Measurements from ENCODE around the gene CEND1.

Gene CEND1

GRCh38 chr11:789943-790342 is at the start of gene CEND1:
Gene CEND1, minus strand, starts transcription at chr11:790090. Its CDS starts 1,514 bp downstream, at chr11:788576.
- Histone ChIP-seq H3K4me3 (no peak within 1 kb of the TSS), H3K9me3 (replicated peaks in 1 of 11) (no peaks in the 10 kb centered on the region), H3K4me2 (peak within 1 kb of the TSS in 9 of 11 experiments; percentile 22 to 64 (median 45); a peak in 13 of 22 replicates), H3K27ac (peak within 1 kb of the TSS in 4 of 11 experiments; percentile 28 to 42 (median 38); a peak in 5 of 22 replicates), H4K20me1 (peaks cover 0 to 83% (median 49%) of the 10 kb centered on the region in 11 experiments; a peak in 14 of 22 replicates), H3K4me1 (peaks cover 12 to 56% (median 43%) of the 10 kb centered on the region in 10 experiments), H3K36me3 (peaks cover 13 to 42% (median 35%) of the 10 kb centered on the region in 11 experiments; a peak in 20 of 22 replicates), H3K9ac (peak within 1 kb of the TSS in 6 of 11 experiments; percentile 9 to 40 (median 28); a peak in 8 of 22 replicates), H3K27me3 (no peaks in the 10 kb centered on the region)
- TF ChIP-seq Cebpa-rat (IDR thresholded peaks at IDR 0.05): no peak

DNA sequence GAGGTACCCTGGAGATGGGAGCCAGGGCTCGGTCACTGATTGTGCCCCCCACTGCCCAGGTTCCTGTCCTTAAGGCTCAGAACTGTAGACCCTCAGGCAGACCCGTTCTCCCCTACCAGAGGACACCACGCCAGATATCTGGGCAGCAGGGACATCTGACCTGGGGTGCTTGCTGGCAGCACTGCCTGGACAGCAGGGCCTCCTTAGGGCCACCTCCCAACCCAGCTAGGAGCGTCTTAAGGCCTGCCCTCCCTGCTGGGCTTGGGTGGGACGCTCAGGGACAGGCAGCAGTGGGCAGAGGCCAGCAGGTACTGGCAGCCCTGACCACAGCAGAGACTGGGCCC is 49.4 kb upstream of the CEND1 start:
- Histone ChIP-seq H3K4me3 (no peak overlapping the region), H3K27me3 (peaks cover 0 to 11% (median 6%) of the 10 kb centered on the region in 11 experiments; a peak in 7 of 22 replicates), H3K27ac (no peak overlapping the region), H3K9ac (peak overlapping the region in 4 of 11 experiments; percentile 13 to 31 (median 27); a peak in 3 of 22 replicates), H3K4me2 (no peak overlapping the region), H3K36me3 (peaks cover 46 to 53% (median 52%) of the 10 kb centered on the region in 11 experiments), H3K9me3 (replicated peaks in 1 of 11) (no peaks in the 10 kb centered on the region), H3K4me1 (peaks cover 36 to 61% (median 42%) of the 10 kb centered on the region in 10 experiments), H4K20me1 (peaks cover 69 to 80% (median 74%) of the 10 kb centered on the region in 11 experiments)
- no peak for TF ChIP-seq Cebpa-rat (IDR thresholded peaks at IDR 0.05)

DNA sequence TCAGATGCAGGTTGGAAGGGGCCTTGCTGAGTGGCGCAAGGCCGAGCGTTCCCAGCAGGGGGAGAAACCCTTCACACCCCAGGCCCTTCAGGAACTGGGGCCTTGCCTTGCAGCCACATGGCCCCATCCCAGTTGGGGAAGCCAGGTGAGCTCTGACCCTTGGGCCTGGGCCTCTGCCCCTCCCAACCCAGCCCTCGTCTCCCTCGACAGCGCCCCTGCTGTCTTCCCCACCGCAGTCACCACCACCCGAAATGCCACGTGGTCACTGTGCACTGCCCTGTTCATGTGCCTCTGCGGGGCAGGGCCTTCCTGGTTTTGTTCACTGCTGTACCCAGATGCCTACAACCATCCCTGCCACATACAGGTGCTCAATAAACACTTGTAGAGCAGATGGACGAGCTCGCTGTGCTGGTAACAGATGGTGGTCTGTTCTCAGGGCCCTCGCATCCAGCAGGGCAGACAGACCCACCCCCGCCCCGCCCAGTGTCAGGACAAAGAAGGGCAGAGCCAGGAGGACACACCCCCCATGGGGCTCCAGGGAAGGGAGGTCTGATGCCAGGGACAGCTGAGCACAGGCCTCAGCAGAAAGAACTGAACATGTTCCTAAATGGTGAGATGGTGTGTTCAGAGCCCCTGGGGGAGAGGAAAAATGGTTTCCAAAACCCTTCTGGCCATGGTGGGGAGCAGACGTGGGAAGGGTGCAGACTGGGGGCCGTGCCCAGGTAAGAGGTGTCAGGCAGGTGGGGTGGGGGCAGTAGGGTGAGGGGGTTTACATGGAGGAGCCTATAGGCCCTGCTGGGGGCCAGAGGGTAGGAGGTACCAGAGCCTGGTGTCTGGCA is 48.8 kb upstream of the CEND1 start:
- Histone ChIP-seq H3K36me3 (peaks cover 46 to 53% (median 52%) of the 10 kb centered on the region in 11 experiments), H3K9ac (peak overlapping the region in 3 of 11 experiments; percentile 13 to 29 (median 25); a peak in 3 of 22 replicates), H3K9me3 (replicated peaks in 1 of 11) (no peaks in the 10 kb centered on the region), H3K4me2 (no peak overlapping the region), H3K27me3 (peaks cover 0 to 16% (median 7%) of the 10 kb centered on the region in 11 experiments; a peak in 7 of 22 replicates), H4K20me1 (peaks cover 74 to 86% (median 80%) of the 10 kb centered on the region in 11 experiments), H3K4me1 (peaks cover 36 to 61% (median 44%) of the 10 kb centered on the region in 10 experiments), H3K27ac (no peak overlapping the region), H3K4me3 (no peak overlapping the region)
- TF ChIP-seq Cebpa-rat (IDR thresholded peaks at IDR 0.05): no peak

GRCh38 chr11:837990-838307 is 48.1 kb upstream of the CEND1 start:
- H4K20me1 ChIP-seq: peaks cover 74 to 91% (median 85%) of the 10 kb centered on the region in 11 experiments
- H3K4me3 ChIP-seq: no peak overlapping the region
- peaks cover 35 to 60% (median 42%) of the 10 kb centered on the region in 10 experiments for H3K4me1 ChIP-seq
- no peak overlapping the region for H3K27ac ChIP-seq
- peaks cover 0 to 21% (median 7%) of the 10 kb centered on the region in 11 experiments; a peak in 9 of 22 replicates for H3K27me3 ChIP-seq
- no peak for TF ChIP-seq Cebpa-rat (IDR thresholded peaks at IDR 0.05)
- peaks cover 46 to 53% (median 52%) of the 10 kb centered on the region in 11 experiments for H3K36me3 ChIP-seq
- H3K9ac ChIP-seq: 0 out of 22 replicates have a peak overlapping the region, but pooled peaks of 1 of the 11 experiments have one; percentile 11
- H3K9me3 ChIP-seq (replicated peaks in 1 of 11): no peaks in the 10 kb centered on the region
- H3K4me2 ChIP-seq: no peak overlapping the region

- Histone ChIP-seq H3K27ac (no peak overlapping the region), H3K9me3 (replicated peaks in 1 of 11) (no peaks in the 10 kb centered on the region), H3K4me2 (no peak overlapping the region), H3K4me1 (peaks cover 37 to 62% (median 44%) of the 10 kb centered on the region in 10 experiments), H3K4me3 (no peak overlapping the region), H3K27me3 (peaks cover 2 to 24% (median 10%) of the 10 kb centered on the region in 11 experiments), H4K20me1 (peaks cover 74 to 92% (median 86%) of the 10 kb centered on the region in 11 experiments), H3K9ac (0 out of 22 replicates have a peak overlapping the region, but pooled peaks of 1 of the 11 experiments have one; percentile 11), H3K36me3 (peaks cover 46 to 53% (median 52%) of the 10 kb centered on the region in 11 experiments)
- no peak for TF ChIP-seq Cebpa-rat (IDR thresholded peaks at IDR 0.05)
Measured at GRCh38 chr11:837189-837989, 47.5 kb upstream of the CEND1 start.

GRCh38 chr11:836700-837099 is 46.8 kb upstream of the CEND1 start:
- Histone ChIP-seq H3K4me3 (no peak overlapping the region), H3K36me3 (peaks cover 46 to 53% (median 52%) of the 10 kb centered on the region in 11 experiments), H3K9me3 (replicated peaks in 1 of 11) (no peaks in the 10 kb centered on the region), H3K9ac (no peak overlapping the region), H3K4me2 (no peak overlapping the region), H4K20me1 (peaks cover 69 to 93% (median 88%) of the 10 kb centered on the region in 11 experiments), H3K4me1 (peaks cover 44 to 69% (median 51%) of the 10 kb centered on the region in 10 experiments), H3K27me3 (peaks cover 9 to 31% (median 17%) of the 10 kb centered on the region in 11 experiments), H3K27ac (no peak overlapping the region)
- no peak for TF ChIP-seq Cebpa-rat (IDR thresholded peaks at IDR 0.05)

DNA sequence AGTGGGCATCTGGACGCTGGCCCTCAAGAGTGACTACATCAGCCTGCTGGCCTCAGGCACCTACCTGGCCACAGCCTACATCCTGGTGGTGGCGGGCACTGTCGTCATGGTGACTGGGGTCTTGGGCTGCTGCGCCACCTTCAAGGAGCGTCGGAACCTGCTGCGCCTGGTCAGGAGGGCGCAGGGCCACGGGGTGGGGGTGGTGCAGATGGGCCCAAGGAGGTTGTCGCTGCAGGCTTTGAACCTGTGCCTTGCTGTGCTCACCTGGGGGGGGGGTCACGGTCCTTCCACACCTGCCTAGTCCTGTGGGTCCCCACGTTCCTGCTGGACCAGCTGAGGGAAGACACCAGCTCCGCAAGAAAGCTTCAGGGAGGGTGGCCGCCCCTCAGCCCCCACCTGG is 46.4 kb upstream of the CEND1 start:
- Histone ChIP-seq H3K4me1 (peaks cover 44 to 70% (median 52%) of the 10 kb centered on the region in 10 experiments), H3K36me3 (peaks cover 46 to 52% (median 52%) of the 10 kb centered on the region in 11 experiments), H3K4me2 (no peak overlapping the region), H3K9me3 (replicated peaks in 1 of 11) (no peaks in the 10 kb centered on the region), H3K9ac (no peak overlapping the region), H3K27me3 (peaks cover 13 to 35% (median 21%) of the 10 kb centered on the region in 11 experiments), H3K4me3 (no peak overlapping the region), H3K27ac (no peak overlapping the region), H4K20me1 (peaks cover 64 to 93% (median 88%) of the 10 kb centered on the region in 11 experiments)
- no peak for TF ChIP-seq Cebpa-rat (IDR thresholded peaks at IDR 0.05)
